H9 (cell line): ENCODE data around the gene GINM1. TPM values are rescaled to one million over a fixed set of nuclear protein-coding genes. Genes with fewer than 3 reads are reported as not detected.

Experiments used
- DNase-seq: peaks from one replicate; pipeline ENCODE4 v3.0.0-alpha.2; 2017
- H2AFZ ChIP-seq: one replicate; pipeline ENCODE4 v1.6.1; 2013; ENCODE audit warnings: mild to moderate bottlenecking, low read length, control low read depth, moderate library complexity
- H2AK5ac ChIP-seq: 2 replicates; pipeline ENCODE4 v1.6.1; 2013; ENCODE audit warnings: low read length, control low read depth, mixed read lengths; ENCODE audit not compliant: insufficient read length
- H2BK120ac ChIP-seq: one replicate; pipeline ENCODE4 v1.6.1; 2013; ENCODE audit warnings: low read depth, mild to moderate bottlenecking, low read length, control low read depth, inconsistent platforms; ENCODE audit not compliant: poor library complexity, severe bottlenecking
- H2BK12ac ChIP-seq: 2 replicates; pipeline ENCODE4 v1.6.1; 2013; ENCODE audit warnings: low read length, control low read depth, mixed read lengths, low read depth; ENCODE audit not compliant: insufficient read length
- H2BK15ac ChIP-seq: 2 replicates; pipeline ENCODE4 v1.6.1; 2013; ENCODE audit warnings: low read depth, low read length, control low read depth
- H2BK20ac ChIP-seq: one replicate; pipeline ENCODE4 v1.6.1; 2013; ENCODE audit warnings: low read depth, mild to moderate bottlenecking, low read length, control low read depth, inconsistent platforms; ENCODE audit not compliant: poor library complexity, severe bottlenecking
- H2BK5ac ChIP-seq: 2 replicates; pipeline ENCODE4 v1.6.1; 2013; ENCODE audit warnings: low read length, control low read depth, mixed read lengths; ENCODE audit not compliant: insufficient read length
- H3K14ac ChIP-seq: 2 replicates; pipeline ENCODE4 v1.6.1; 2013; ENCODE audit warnings: low read length, control low read depth; ENCODE audit not compliant: insufficient read depth
- H3K18ac ChIP-seq: 2 replicates; pipeline ENCODE4 v1.6.1; 2013; ENCODE audit warnings: low read depth, mild to moderate bottlenecking, mixed read lengths, low read length, control low read depth; ENCODE audit not compliant: insufficient read length
- H3K23ac ChIP-seq: 2 replicates; pipeline ENCODE4 v1.6.1; 2013; ENCODE audit warnings: low read length, control low read depth, mixed read lengths, low read depth; ENCODE audit not compliant: insufficient read length
- H3K23me2 ChIP-seq: 2 replicates; pipeline ENCODE4 v1.6.1; 2013; ENCODE audit warnings: low read depth, mild to moderate bottlenecking, mixed read lengths, low read length, control low read depth; ENCODE audit not compliant: insufficient read length, poor library complexity, severe bottlenecking
- H3K27ac ChIP-seq: 2 replicates; pipeline ENCODE4 v1.5.1; 2013; ENCODE audit warnings: low read length, control low read depth, mixed read lengths, low read depth; ENCODE audit not compliant: insufficient read length
- H3K27me3 ChIP-seq: 2 replicates; pipeline ENCODE4 v1.6.1; 2013; ENCODE audit warnings: low read length, control low read depth, inconsistent platforms; ENCODE audit not compliant: insufficient read depth
- H3K4ac ChIP-seq: 2 replicates; pipeline ENCODE4 v1.6.1; 2013; ENCODE audit warnings: low read depth, mild to moderate bottlenecking, control low read depth, inconsistent platforms, low read length, moderate library complexity
- H3K4me1 ChIP-seq: 2 replicates; pipeline ENCODE4 v1.6.1; 2013; ENCODE audit warnings: low read length, control low read depth, inconsistent platforms; ENCODE audit not compliant: insufficient read depth
- H3K4me2 ChIP-seq: 2 replicates; pipeline ENCODE4 v1.6.1; 2013; ENCODE audit warnings: low read length, control low read depth, mixed read lengths; ENCODE audit not compliant: insufficient read length, insufficient read depth
- H3K56ac ChIP-seq: 2 replicates; pipeline ENCODE4 v1.6.1; 2013; ENCODE audit warnings: low read depth, mild to moderate bottlenecking, mixed read lengths, low read length, control low read depth; ENCODE audit not compliant: insufficient read length
- H3K79me1 ChIP-seq: 2 replicates; pipeline ENCODE4 v1.6.1; 2013; ENCODE audit warnings: low read depth, mild to moderate bottlenecking, moderate library complexity, low read length, control low read depth, inconsistent platforms; ENCODE audit not compliant: insufficient read depth, poor library complexity, severe bottlenecking
- H3K79me2 ChIP-seq: 2 replicates; pipeline ENCODE4 v1.6.1; 2013; ENCODE audit warnings: low read length, control low read depth, inconsistent platforms; ENCODE audit not compliant: insufficient read depth
- H3K9ac ChIP-seq: 2 replicates; pipeline ENCODE4 v1.6.1; 2013; ENCODE audit warnings: low read length, control low read depth, mixed read lengths; ENCODE audit not compliant: insufficient read length; ENCODE audit errors: extremely low read depth
- H3K9me3 ChIP-seq: one replicate; pipeline ENCODE4 v1.6.1; 2013; ENCODE audit warnings: low read depth, low read length, inconsistent platforms; ENCODE audit not compliant: control insufficient read depth
- H3T11ph ChIP-seq: one replicate; pipeline ENCODE4 v1.6.1; 2013; ENCODE audit warnings: mild to moderate bottlenecking, low read length, control low read depth, inconsistent platforms
- H4K20me1 ChIP-seq: one replicate; pipeline ENCODE4 v1.6.1; 2013; ENCODE audit not compliant: control insufficient read depth, insufficient read length, insufficient read depth
- H4K5ac ChIP-seq: 2 replicates; pipeline ENCODE4 v1.6.1; 2013; ENCODE audit warnings: low read depth, mild to moderate bottlenecking, mixed read lengths, low read length, control low read depth; ENCODE audit not compliant: insufficient read length
- H4K8ac ChIP-seq: replicated peaks from 2 replicates; pipeline ENCODE4 v1.6.1; 2013; ENCODE audit warnings: low read length, control low read depth, mixed read lengths, low read depth; ENCODE audit not compliant: insufficient read length
- H4K91ac ChIP-seq: 2 replicates; pipeline ENCODE4 v1.6.1; 2013; ENCODE audit warnings: low read depth, mild to moderate bottlenecking, moderate library complexity, mixed read lengths, low read length, control low read depth; ENCODE audit not compliant: insufficient read length
- H3K27ac Mint-ChIP-seq, 3 experiments: 2 replicates in 2 of 3; 3 replicates in 1 of 3; pipeline ENCODE4 v1.8.0; 2020 to 2021; ENCODE audit warnings: mixed read lengths in 3 of 3, mild to moderate bottlenecking in 1 of 3, moderate library complexity in 1 of 3
- H3K27me3 Mint-ChIP-seq: 2 replicates; pipeline ENCODE4 v1.8.0; 2021; ENCODE audit warnings: low read depth, mild to moderate bottlenecking, moderate library complexity, mixed read lengths
- H3K36me3 Mint-ChIP-seq, 3 experiments: 2 replicates in 2 of 3; 3 replicates in 1 of 3; pipeline ENCODE4 v1.8.0; 2020 to 2021; ENCODE audit warnings: low read depth in 3 of 3, mixed read lengths in 3 of 3; ENCODE audit not compliant: insufficient read depth in 1 of 3
- H3K4me1 Mint-ChIP-seq, 2 experiments: 2 replicates each; pipeline ENCODE4 v1.8.0; 2020; ENCODE audit warnings: mixed read lengths in 2 of 2
- H3K4me3 Mint-ChIP-seq, 2 experiments: 2 replicates in 1 of 2; 3 replicates in 1 of 2; pipeline ENCODE4 v1.8.0; 2020 to 2021; ENCODE audit warnings: mild to moderate bottlenecking in 2 of 2, mixed read lengths in 2 of 2, moderate library complexity in 1 of 2
- H3K9me3 Mint-ChIP-seq, 2 experiments: 2 replicates in 1 of 2; 3 replicates in 1 of 2; pipeline ENCODE4 v1.8.0; 2020; ENCODE audit warnings: mild to moderate bottlenecking in 2 of 2, mixed read lengths in 2 of 2, moderate library complexity in 1 of 2
- WGBS: extraction: QIAGEN DNeasy Blood & Tissue Kit; methylation state at CpG from one replicate; pipeline ENCODE4 v1.1.7; 2013; ENCODE audit warnings: missing lambda C conversion rate, low lambda C conversion rate, mixed read lengths; ENCODE audit not compliant: insufficient read length; ENCODE audit errors: extremely low coverage; 5-methylcytosine and 5-hydroxymethylcytosine counted together
- total RNA-seq: library from RNA; stranded (reverse); gene quantifications from 2 replicates; pipeline ENCODE4 v1.2.1, GENCODE V29; 2021
- TF ChIP-seq, protein P1 (sequence below): fragments of 200-600 bp; sonication (generic); conservative IDR thresholded peaks from 3 replicates; pipeline ENCODE4 v1.8.0; 2021; ENCODE audit warnings: antibody characterized with exemption, mild to moderate bottlenecking

The GINM1 gene
- total RNA-seq, 1 experiment from 2014 or later, result 24.5 TPM

DNA sequence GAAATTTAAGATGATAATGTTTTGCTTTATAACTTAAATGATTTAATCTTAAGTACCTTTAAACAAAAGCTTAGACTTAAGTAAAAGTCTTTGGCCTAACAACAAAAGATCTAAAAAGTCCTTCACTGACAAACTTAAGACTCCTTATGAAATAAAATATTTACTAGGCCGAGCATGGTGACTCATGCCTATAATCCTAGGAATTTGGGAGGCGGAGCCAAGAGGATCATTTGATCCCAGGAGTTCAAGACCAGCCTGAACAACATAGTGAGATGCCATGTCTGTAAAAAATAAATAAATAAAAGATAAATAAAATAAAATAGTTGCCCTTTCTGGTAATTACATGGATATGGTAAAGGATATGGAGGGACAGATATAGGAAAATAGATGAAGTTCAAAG lies 69.9 kb downstream of the GINM1 start:
- no peak overlapping the region for H2BK120ac ChIP-seq
- no peaks in the 10 kb centered on the region for H3K9me3 ChIP-seq
- H3K4me1 ChIP-seq, result no peaks in the 10 kb centered on the region
- no peaks in the 10 kb centered on the region for H3K79me2 ChIP-seq
- no peak overlapping the region for H3K4ac ChIP-seq
- no peaks in the 10 kb centered on the region for H3K27me3 Mint-ChIP-seq
- no peak overlapping the region for H3T11ph ChIP-seq
- H3K56ac ChIP-seq, result no peak overlapping the region
- no peak overlapping the region for H4K5ac ChIP-seq
- H3K4me3 Mint-ChIP-seq, result no peak overlapping the region
- H4K8ac ChIP-seq, result no peak overlapping the region
- H3K36me3 Mint-ChIP-seq, result peaks cover 0 to 33% (median 4%) of the 10 kb centered on the region in 3 experiments; a peak in 4 of 7 replicates
- no peak overlapping the region for H2BK15ac ChIP-seq
- no peaks in the 10 kb centered on the region for H3K23me2 ChIP-seq
- no peak overlapping the region for H2BK20ac ChIP-seq
- H4K20me1 ChIP-seq, result no peaks in the 10 kb centered on the region
- no peak overlapping the region for H3K23ac ChIP-seq
- H2BK12ac ChIP-seq, result no peak overlapping the region
- no peak overlapping the region for H4K91ac ChIP-seq
- H3K27ac Mint-ChIP-seq, result no peak overlapping the region
- H3K4me2 ChIP-seq, result no peak overlapping the region
- no peak overlapping the region for H3K14ac ChIP-seq
- no peak overlapping the region for H2AK5ac ChIP-seq
- TF ChIP-seq, protein P1, sequence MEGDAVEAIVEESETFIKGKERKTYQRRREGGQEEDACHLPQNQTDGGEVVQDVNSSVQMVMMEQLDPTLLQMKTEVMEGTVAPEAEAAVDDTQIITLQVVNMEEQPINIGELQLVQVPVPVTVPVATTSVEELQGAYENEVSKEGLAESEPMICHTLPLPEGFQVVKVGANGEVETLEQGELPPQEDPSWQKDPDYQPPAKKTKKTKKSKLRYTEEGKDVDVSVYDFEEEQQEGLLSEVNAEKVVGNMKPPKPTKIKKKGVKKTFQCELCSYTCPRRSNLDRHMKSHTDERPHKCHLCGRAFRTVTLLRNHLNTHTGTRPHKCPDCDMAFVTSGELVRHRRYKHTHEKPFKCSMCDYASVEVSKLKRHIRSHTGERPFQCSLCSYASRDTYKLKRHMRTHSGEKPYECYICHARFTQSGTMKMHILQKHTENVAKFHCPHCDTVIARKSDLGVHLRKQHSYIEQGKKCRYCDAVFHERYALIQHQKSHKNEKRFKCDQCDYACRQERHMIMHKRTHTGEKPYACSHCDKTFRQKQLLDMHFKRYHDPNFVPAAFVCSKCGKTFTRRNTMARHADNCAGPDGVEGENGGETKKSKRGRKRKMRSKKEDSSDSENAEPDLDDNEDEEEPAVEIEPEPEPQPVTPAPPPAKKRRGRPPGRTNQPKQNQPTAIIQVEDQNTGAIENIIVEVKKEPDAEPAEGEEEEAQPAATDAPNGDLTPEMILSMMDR, result no peak
- no peak overlapping the region for H3K27ac ChIP-seq
- no peaks in the 10 kb centered on the region for H3K79me1 ChIP-seq
- H3K4me1 Mint-ChIP-seq, result no peaks in the 10 kb centered on the region
- H3K27me3 ChIP-seq, result no peaks in the 10 kb centered on the region
- H3K9ac ChIP-seq, result no peak overlapping the region
- DNase-seq, result no peak
- no peak overlapping the region for H3K18ac ChIP-seq
- H2BK5ac ChIP-seq, result no peak overlapping the region
- H3K9me3 Mint-ChIP-seq, result no peaks in the 10 kb centered on the region
- H2AFZ ChIP-seq, result no peak overlapping the region
- no CpG with 5 or more reads among the region's 2 CpGs for WGBS

Other genes starting within 250 kb of the GINM1 start
- gene TAB2, start 248.7 kb upstream of the GINM1 start, total RNA-seq, result 55.7 and 56.2 TPM in 2 replicates
- 0.77 and 1.5 TPM in 2 replicates for gene SUMO4, start 166.1 kb upstream of the GINM1 start, total RNA-seq
- 0.07 and 0.15 TPM in 2 replicates for gene ZC3H12D, start 81.4 kb upstream of the GINM1 start, total RNA-seq
- gene PPIL4, start 20.3 kb upstream of the GINM1 start, total RNA-seq, result 36.9 and 38.0 TPM in 2 replicates
- 18.3 and 19.8 TPM in 2 replicates for gene KATNA1, start 82.3 kb downstream of the GINM1 start, total RNA-seq
- 25.1 and 26.3 TPM in 2 replicates for gene LATS1, start 151.7 kb downstream of the GINM1 start, total RNA-seq
- gene NUP43, start 180.2 kb downstream of the GINM1 start, total RNA-seq, result 92.1 and 102 TPM in 2 replicates
- gene PCMT1, start 183.4 kb downstream of the GINM1 start, total RNA-seq, result 91.5 and 98.3 TPM in 2 replicates